Cerebellar cortex (tissue), 1 donor: ENCODE measurements around the gene SDK1.
"Not testable (repeated sequence)": the region's sequence is repeated elsewhere in the genome, so short reads cannot be mapped to it uniquely, and the experiment has no call there.

Experiments used
- DNase-seq: peaks from one replicate; pipeline ENCODE4 v3.0.0-alpha.2; 2015; ENCODE audit warnings: low spot score

The SDK1 gene

DNA sequence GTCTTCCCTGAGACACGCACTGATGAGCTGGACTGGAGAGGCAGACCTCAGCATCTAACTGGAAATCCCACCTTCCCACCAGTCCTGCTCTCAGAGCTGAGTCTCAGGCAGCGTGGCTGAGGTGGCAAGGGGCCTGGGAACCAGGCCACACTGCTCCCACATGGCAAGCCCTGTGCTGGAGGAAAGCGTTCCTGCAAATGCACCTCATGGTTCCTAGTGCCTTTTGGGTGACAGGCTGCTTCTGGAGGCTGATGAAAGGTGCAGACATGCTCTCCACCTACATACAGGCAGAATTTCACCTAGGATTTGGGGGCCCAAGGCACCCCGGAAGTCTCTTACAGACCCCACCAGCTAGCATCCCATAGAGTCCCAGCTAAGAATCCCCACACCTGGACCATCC is 948.2 kb downstream of the SDK1 start:
- no peak for DNase-seq

DNA sequence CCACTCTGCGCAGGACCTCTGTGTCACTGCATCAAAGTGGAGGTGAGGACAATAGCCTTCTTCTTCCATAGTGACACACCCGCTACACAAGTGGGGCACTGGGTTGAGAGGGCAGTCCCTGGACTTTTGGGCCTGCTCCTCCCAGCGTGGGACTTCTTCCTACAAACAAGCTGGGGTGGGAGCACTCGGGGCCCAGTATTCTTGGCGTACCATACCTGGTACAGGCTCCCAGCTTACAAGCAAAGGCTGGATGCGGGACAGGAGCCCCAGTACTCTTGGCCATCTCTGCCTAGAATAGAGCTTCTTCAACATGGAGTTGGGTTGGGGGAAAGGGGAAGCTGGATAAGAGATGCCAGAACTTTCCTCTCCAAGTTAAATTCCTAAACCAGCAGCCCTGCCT is 954.3 kb downstream of the SDK1 start:
- DNase-seq: no peak

- DNase-seq: no peak
Measured at GRCh38 chr7:4256286-4256685, 955.2 kb downstream of the SDK1 start.

- DNase-seq: no peak
Measured at GRCh38 chr7:4257146-4258111, 956.4 kb downstream of the SDK1 start.

GRCh38 chr7:4260116-4260515 is 959.1 kb downstream of the SDK1 start:
- not testable (repeated sequence) for DNase-seq

- DNase-seq: no peak
Measured at GRCh38 chr7:4260867-4261600, 960.0 kb downstream of the SDK1 start.

GRCh38 chr7:4261601-4261960 is 960.5 kb downstream of the SDK1 start:
- DNase-seq: no peak

- DNase-seq: not testable (repeated sequence)
Measured at GRCh38 chr7:4264206-4264605, 963.2 kb downstream of the SDK1 start.

- no peak for DNase-seq
Measured at GRCh38 chr7:4265066-4265465, 964.0 kb downstream of the SDK1 start.

DNA sequence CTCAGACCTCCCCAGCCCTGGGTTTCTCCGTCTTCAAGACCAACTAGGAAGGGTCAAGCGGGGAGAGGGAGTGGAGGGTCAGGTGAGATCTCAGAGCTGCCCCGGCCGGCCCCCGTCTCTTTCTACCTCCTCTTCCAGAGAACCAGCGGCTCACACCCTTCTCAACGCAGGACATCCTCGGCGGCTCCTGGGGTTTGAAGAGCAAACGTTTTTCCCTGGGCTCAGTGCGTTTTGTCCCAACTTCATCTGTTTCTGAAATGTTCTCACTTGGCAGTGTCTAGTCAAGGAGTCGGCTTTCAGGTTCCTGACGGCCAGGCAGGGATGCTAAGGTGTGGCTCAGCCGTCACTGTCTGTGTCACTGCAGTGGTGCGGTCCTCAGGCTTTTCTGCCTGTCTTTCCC is 964.6 kb downstream of the SDK1 start:
- no peak for DNase-seq

GRCh38 chr7:4266270-4267040 is 965.4 kb downstream of the SDK1 start:
- no peak for DNase-seq

DNA sequence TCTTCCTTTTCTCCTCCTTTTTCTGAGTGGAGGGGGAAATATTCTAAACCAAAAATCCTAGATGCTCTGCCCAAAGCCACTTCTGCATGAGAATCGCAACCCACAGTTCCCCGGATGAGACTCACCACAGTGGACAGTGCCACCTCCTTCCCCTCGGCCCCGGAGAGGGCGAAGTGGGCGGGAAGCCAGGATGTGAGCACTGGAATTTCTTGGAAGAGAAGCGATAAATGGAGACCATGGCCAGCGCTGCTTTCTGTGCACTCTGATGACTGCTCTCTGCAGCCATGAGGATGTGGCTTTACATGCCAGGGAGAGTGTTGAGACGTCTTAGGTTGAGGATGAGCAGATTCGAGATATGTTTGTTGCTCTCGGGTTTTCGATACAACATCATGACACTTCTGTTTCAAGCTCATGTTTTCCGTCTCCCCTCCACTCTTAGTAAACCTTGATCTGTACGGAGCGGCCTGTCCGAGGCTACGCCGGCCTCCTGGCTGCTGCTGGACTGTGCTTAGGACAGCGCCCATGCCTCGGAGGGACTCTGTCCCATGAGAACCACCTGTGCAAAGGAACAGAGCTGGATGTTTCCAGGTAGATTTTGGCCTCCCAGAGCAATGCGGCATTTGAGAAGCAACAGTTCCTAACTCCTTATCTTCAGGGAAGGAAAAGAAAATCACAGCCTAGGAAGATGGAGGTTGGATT is 966.4 kb downstream of the SDK1 start:
- DNase-seq: no peak

DNA sequence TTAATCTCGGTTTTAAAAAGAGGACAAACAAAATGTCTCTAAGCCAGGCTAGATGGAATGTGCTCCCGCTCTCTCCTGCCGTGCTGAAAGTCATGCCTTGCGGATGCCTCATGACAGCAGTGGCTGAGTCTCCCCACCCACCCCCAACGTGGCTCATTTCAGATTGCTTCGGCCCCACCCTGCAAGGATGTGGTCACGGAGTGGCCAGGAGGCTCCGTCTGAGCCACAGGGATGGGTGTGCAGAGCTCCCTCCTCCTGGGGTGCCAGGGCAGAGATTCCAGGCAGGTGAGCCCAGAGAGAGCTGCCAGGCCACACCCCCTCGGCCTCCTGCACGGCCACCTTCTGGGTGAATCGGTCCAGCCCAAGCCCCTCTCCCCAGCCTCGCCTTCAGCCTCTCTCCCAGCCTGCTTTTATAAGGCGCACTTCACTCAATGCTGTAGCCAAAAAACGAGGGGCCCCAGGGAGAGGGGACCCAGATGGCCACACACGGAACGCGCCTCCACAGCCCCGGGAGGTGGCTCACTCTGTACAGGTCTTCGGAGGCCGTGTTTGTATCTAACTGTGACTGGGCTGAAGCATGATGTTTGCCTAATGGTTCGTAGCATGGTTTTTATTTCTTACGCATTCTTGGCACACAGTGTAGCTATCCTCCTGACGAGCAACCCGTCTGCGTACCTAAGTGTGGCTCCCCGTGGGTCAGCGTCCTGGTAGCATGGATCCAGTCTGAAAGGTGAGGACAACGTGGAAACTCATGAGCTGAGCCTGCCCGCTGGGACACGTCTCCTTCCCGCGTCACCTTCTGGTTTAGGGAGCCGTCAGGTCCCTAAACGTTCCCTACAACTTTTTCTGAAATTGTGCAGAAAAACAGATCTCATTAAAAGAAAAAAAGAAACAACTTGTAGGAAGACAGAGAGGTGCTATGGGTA is 967.3 kb downstream of the SDK1 start:
- DNase-seq: no peak

DNA sequence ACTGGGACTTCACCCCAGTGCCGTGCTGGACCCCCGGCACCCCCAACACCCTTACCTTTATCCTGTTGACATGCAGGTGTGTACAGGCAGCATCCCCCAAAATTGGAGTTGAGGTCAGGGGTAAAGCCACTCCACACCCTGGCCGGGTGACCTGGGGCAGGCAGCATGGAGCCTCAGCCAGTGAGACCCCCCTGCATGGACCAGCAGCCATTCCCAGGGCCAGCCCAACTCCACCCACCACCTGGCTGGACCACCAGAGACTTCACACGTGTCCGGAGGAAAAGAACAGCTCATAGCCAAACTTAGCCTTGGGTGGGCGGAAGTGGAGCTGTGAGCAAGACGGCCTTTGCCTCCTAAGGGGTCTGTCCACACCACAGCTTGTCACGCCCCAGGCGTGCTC is 968.0 kb downstream of the SDK1 start:
- DNase-seq: no peak

GRCh38 chr7:4269746-4270145 is 968.7 kb downstream of the SDK1 start:
- no peak for DNase-seq

- DNase-seq: no peak
Measured at GRCh38 chr7:4270268-4270667, 969.2 kb downstream of the SDK1 start.

GRCh38 chr7:4270941-4271715 is 970.1 kb downstream of the SDK1 start:
- DNase-seq: no peak

DNA sequence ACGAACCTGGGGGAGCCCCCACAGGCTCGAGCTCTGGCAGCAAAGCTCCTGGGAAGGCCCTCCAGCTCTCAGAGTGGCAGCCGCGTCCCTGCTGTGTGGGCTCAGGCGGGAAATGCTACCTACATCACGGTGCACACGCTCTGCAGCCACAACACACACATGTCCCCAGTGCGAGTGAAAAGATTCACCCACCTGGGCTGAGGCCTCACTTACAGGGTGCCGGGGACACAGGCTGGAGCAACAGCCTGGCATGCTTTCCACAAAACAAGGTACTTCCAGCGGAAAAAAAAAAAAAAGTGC is 970.6 kb downstream of the SDK1 start:
- no peak for DNase-seq

DNA sequence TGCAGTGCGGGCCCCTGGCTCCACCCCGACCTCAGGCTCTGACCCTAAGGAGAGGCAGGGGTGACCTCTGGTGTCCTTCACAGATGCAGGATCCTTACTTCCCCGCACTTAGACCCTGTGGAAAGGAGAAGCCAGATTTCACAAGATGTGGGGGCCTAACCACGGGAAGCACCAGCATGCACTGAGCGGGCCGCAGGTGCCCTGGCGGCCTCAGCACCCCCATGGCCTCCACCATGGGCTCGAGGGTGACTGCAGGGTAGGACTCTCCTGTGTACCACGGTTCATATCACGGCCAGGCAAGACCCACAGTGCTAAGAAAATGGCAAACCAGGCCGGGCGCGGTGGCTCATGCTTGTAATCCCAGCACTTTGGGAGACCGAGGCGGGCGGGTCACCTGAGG is 971.1 kb downstream of the SDK1 start:
- no peak for DNase-seq

GRCh38 chr7:4273566-4274230 is 972.6 kb downstream of the SDK1 start:
- DNase-seq: no peak
